Skeletal muscle cell (primary cell): ENCODE measurements around the gene INF2.
"Not testable (repeated sequence)": the region's sequence is repeated elsewhere in the genome, so short reads cannot be mapped to it uniquely, and the experiment has no call there.

Experiments
- DNase-seq: peaks from one replicate; pipeline ENCODE4 v3.0.0-alpha.2; 2010; ENCODE audit warnings: low read depth
- H3K4me3 ChIP-seq: 2 replicates; pipeline ENCODE4 v1.5.1; 2011; ENCODE audit warnings: low read depth, mild to moderate bottlenecking, control low read depth, low read length, moderate library complexity

Gene INF2

DNA sequence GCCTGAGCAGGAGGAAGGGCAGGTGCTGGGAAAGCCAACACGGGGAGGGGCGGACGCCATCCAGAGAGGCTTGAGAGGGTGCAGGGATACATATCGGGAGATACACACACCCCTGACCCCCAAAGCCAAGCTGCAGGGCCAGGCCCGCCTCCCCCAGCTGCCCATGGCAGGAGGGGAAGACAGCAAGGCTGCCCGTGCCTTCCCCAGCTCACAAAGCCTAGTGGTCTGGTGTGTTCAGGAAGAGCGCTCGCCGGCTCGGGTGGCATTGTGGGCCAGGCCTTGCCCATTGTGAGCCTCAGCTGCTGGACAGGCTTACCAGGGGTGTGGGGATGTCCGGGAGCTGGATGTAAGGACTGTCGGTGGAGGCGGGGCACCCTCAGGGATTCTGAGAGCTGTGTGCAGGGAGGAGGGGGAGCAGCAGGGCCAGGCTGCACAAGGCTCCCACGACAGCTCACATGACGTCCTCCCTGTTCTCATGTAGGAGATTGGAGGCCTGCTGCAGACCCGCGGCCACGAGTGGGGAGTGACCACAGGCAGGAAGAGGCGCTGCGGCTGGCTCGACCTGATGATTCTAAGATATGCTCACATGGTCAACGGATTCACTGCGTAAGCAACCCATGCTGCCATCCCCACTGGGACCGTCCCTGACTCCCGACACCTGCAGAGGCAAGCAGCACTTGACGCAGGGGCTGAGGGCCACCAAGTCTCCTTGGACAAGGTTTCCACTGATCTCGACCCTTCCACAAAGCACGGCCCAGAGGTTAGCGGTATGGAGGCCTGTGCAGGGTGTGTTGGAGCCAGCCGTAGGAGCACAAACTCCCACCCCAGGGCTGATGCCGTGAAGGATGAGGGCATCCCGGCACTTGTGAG lies 53.4 kb downstream of the INF2 start:
- no peak for DNase-seq
- no peak overlapping the region for H3K4me3 ChIP-seq

DNA sequence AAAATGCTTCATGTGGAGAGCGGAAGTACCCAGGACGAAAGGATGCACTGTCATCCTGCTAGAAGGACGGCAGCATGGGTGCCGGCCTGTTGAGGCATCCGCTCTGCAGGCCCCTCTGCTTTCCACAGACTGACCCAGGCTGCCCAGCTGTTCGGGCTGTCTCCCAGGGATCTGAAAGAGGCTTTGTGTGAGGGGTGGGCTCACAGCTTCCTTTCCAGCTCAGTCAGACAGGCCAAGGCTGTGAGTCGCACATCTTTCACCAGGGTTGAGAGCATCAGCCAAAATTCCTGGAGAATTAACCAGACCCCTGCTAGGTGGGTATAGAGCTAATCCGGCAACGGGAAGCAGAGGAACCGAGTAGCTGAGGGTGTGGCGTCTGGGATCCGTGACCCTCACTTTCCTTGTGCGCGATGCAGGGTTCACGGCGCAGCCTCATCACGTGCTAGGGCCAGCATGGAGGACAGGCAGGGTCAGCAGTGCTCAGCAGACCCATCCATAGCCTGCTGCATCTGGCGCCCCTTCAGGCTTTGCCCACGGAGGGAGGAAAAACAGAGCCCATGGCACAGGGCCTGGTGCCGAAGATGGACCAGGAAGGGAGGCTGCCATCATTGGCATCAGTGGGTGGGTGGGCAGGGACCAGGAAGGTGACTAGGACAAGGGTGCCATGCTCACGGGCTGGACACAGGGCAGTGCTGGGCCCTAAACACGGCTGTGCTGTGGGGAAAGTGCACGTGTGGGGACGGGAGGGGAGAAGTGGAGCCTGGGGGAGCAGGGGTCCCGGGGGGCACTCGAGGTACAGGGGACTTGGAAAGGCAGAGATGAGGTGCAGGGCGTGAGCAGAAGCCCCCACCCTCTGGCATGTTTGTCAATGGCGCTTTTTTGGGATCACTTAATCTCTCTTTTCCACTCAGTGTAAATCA lies 54.3 kb downstream of the INF2 start:
- DNase-seq, result no peak
- no peak overlapping the region for H3K4me3 ChIP-seq

DNA sequence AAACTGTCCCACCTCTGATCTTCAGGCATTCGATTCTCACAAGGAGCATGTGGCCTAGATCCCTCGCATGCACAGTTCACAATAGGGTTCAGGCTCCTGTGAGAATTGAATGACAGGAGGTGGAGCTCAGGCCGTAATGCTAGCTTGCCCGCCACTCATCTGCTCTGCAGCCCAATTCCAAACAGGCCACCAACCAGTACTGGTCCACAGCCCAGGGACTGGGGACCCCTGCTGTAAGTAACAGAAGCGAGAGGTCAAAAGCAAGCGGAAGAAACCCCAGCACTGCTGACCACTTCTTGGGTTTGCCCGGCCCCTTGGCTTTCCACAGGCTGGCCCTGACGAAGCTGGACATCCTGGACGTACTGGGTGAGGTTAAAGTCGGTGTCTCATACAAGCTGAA lies 55.1 kb downstream of the INF2 start:
- no peak for DNase-seq
- no peak overlapping the region for H3K4me3 ChIP-seq

DNA sequence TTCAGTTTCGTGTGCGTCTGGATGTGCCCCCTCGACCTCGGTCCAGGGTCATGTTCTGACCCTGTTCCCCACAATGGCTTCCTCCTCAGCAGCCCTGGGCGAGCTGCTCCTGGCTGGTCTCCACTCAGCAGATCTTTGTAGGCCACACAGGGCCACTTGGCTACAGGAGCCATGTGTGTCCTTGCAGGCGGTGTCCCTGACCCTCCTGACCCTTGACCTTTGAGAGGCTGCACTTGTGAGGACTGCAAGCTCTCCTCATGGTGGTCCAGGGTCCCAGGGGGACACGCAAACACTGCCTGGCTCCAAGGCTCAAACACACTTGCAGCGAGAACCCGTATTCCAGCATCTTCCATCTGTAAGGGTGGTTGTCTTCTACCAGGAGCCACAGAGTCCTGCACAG lies 56.0 kb downstream of the INF2 start:
- no peak for DNase-seq
- H3K4me3 ChIP-seq, result no peak overlapping the region

DNA sequence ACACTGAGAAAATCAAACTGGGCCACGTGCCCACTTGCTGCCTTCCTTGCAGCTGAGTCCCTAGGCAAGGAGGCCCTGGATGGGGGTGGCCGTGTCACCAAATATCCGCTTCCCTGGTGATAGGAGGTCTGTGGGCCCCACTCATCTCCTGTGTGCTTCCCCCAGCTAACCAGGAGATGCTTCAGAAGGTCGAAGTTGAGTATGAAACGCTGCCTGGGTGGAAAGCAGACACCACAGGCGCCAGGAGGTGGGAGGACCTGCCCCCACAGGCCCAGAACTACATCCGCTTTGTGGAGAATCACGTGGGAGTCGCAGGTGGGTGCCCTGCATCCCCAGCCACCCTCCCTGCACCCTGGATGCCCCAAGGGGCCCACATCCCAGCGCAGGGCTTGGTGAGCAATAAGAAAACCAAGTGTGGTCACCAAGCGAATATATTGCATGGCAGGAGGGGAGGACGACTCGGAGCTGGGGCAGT lies 56.7 kb downstream of the INF2 start:
- no peak overlapping the region for H3K4me3 ChIP-seq
- DNase-seq, result no peak

DNA sequence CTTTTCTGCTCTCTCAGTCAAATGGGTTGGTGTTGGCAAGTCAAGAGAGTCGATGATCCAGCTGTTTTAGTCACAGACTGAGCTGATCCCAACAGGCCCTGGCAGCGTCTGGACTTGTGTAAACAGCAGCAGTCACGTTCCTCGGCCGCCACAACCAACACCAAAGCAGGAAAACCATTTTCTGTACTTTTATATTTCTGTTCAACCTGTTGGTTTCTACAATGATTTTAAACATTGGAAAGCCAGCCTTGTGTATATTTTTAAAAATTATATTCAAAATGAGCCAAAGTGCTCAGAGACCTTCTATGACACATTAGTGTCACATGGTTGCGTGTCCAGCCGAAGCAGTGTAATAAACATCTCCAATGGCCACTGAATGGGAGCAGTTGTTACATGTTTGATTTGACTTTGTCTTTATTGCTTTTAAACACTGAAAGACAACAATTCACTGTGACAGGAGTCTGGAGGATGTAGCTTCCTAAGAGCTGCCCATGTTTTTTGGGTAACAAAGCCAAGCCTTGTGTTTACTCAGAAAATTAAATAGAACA lies 57.6 kb downstream of the INF2 start:
- H3K4me3 ChIP-seq, result no peak overlapping the region
- DNase-seq, result no peak

DNA sequence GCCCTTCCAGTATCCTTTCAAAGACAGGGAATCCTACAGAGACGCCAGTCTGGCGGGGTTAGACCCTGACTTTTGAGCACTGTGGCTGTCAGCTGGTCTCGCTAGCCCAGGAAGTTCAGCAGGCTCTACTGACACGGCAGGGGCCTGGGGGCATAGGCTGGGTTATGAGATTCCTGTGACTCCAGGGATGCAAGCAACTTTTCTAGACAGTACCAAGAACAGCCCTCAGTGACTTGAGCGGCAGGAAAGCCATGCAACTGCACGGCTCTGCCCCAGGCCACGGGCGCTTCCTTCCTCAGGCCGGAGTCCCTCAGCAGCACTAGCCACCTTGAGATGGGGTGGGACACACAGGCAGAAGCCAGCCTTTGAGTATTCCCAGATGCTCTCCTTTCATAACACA lies 58.5 kb downstream of the INF2 start:
- no peak overlapping the region for H3K4me3 ChIP-seq
- no peak for DNase-seq

DNA sequence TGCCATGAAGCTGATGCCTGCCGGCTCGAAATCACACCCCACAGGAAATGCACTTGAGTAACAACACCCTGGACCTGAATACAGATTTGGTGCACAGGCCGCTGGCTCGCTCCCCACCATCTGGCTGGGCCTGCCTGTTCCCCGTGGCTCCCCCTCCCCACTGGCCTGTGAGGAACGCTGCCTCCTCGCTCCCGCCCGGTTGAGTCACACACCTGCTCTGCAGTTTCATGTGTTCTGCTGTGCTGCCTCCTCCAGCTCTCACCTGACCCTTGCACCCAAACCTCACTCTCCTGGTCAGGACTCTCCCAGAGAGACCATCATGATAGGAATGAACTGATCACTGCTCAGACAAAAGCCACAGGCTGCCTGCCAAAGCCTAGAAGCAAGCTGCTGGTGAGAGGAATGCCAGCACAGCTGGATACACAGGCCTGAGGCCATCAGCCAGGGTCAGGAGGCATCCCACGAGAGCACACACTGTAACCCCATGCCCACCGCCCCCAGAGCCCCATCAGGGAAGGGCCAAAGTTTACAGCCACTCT lies 59.8 kb downstream of the INF2 start:
- DNase-seq, result peak; percentile 21
- H3K4me3 ChIP-seq, result no peak overlapping the region

DNA sequence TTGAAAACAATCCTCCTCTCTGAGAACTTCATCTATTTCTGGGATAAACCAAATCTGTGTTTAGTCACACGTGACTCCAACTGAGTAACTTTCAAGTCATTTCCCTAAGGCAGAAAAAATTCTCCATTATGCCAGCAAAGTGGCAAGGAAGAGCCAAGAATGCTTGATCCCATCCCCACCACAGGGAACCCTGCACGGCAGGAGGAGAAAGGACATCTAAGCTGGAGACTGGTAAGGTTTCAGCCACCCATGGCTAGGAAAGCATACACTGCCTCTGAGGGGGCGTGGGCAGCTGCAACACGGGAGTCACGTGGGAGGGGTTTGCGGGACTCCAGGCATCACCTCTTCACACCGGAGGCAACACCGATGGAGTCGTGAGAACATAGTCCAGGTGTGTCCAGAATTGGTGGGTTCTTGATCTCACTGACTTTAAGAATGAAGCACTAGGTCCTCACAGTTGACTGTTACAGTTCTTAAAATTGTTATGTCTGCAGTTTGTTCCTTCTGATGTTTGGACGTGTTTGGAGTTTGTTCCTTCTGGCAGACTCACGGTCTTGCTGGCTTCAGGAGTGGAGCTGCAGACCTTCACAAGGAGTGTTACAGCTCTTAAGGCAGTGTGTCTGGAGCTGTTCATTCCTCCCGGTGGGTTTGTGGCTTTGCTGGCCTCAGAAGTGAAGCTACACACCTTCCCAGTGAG lies 60.8 kb downstream of the INF2 start:
- no peak for DNase-seq

DNA sequence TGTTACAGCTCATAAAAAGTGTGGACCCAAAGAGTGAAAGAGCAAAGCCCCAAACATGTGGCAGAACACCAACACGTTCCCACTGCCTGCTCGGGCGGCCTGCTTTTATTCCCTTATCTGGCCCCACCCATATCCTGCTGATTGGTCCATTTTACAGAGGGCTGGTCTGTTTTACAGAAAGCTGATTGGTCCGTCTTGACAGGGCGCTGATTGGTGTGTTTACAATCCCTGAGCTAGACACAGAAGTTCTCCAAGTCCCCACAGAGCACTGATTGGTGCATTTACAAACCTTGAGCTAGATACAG lies 61.3 kb downstream of the INF2 start:
- not testable (repeated sequence) for DNase-seq, H3K4me3 ChIP-seq

More for the DNA sequence above, 60.8 kb downstream of the INF2 start:
- H3K4me3 ChIP-seq, result no peak overlapping the region

DNA sequence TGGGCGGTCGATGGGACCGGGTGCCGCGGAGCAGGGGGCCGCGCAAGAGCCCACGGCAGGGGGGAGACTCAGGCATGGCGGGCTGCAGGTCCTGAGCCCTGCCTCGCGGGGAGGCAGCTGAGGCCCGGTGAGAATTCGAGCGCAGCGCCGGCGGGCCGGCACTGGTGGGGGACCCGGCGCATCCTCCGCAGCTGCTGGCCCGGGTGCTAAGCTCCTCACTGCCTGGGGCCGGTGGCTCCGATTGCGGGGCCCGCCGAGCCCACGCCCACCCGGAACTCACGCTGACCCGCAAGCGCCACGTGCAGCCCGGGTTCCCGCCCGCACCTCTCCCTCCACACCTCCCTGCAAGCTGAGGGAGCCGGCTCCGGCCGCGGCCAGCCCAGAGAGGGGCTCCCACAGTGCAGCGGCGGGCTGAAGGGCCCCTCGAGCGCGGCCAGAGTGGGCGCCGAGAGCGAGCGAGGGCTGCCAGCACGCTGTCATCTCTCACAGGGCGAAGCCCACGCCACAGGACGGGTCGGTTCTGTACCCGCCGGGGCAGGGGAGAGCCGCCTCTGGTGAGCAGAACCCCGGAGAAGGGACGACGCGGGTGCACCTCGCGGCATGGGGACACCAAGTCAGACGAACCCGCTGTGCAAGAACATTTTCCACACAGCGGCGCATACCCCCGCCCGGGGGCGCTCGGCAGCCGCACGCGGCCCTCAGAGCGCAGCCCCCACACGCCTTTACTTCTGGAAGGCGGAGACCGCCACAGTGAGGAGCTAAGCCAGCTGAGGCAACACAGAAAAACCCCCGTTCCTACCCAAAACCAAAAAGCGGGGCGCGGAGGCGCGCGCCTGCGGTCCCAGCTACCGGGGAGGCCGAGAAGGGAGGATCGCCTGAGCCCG lies 62.4 kb downstream of the INF2 start:
- H3K4me3 ChIP-seq, result peak overlapping the region; percentile 94
- no peak for DNase-seq

DNA sequence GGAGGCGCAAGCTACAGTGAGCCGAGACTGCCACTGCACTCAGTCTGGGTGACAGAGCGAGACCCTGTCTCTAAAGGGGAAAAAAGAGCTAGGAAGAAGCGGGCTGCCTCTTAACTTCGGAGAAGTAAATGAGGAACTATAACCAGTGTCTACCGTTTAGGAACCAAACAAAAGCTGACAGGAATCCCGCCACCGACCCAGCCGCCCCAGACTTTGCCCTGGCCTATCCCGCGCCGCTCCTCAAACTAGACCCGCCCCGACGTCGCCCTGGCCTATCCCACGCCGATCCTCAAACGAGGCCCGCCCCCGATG lies 63.0 kb downstream of the INF2 start:
- no peak for DNase-seq
- peak overlapping the region; percentile 94 for H3K4me3 ChIP-seq

DNA sequence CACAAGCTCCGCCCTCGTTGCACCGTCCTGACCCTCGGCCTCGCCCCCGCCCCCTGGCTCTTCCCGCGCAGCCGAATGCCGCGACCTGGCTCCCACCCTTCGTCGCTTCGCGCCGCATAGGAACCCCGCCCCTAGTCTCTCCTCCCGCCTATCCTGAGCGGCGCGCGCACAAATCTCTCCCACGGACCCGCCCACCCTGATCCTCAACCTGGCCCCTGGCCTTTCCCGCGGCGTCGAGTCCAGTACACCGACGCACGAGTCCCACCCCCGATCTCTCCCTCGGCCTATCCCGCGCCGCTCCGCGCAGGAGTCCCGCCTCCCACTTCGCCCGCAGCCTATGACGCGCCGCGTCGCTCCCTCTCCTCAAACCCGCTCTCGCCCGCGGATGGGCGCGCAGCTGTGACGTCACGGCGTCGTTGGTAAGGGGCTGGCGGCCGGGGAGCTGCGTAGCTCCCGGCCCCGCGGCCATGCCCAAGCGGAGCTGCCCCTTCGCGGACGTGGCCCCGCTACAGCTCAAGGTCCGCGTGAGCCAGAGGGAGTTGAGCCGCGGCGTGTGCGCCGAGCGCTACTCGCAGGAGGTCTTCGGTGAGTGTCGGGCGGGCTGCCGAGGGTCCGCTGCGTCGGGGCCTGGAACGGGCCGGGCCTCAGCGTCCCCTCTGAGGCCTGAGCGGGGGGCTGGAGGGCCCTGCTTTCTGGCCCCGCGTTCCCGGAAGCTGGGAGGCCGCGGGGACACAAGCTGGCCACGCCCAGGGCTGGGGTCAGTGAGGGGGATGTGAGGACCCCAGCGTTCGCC lies 63.5 kb downstream of the INF2 start, which contains the start of gene SIVA1:
Gene SIVA1, plus strand, starts transcription at position 413 of the 793 bp plus-strand sequence. Its CDS starts 55 bp downstream, at position 468.
- peak; percentile 97 for DNase-seq
- peak within 1 kb of the TSS; percentile 94 for H3K4me3 ChIP-seq

DNA sequence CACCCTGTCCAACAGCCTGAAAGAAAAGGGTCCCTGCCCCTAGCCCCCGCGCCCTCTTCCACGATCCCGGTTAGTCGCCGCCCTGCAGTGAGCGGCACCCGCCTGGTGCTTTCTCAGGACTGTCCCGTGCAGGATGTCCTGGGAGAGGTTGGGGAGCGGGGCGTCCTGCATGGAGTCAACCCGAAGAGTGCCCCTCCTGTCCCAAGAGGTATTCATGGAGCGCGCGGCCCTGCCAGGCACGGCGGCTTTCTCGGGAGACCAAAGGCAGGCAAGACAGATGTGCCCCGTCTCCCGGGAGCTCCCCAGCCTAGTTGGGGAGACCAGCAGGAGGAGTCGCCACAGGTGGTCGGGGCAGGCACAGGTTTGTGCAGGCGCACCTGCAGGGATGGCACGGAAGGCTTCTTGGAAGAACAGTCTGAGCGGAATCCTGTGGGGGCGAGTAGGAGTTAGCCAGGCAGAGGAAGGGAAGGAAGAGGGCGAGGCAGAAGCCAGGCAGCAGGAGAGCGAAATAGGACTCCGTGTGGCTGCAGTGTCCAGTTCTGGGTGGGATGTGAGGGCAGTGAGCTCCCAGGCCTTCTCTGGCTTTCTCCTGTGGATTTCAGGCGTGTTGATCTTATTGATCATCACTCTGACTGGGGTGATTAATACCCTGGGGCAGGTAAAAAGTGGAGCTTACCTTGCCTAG lies 64.3 kb downstream of the INF2 start:
- DNase-seq, result no peak
- H3K4me3 ChIP-seq, result peak overlapping the region; percentile 94

DNA sequence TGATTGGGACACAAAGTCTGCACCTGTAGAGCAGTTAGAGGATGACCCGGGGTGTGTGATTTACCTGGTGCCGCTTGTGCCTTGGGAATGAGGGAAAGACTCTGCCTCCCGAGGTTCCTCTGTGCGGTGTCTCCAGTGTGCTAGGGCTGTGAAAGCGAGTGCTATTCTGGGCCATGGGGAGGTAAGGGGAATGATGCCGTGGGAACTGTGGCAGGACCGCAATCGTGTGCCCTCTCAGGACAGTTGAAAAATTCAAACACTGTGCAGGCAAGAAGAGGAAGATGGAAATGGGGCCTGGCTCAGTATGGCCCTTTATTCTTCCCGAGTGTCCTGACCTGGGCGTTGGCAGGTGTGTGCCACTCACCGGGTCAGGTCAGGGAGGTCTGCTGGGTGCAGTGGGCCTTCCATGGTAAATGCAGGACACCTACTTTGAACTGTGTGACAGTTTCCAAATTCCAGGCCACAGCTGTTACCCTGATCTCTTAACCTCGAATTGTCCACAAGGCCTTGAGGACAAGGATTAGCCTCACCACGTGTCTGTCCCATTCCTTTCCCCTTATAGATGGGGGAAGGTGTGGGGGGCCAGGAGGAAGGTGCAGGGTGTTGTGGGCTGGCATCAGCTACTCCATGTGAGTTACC lies 64.9 kb downstream of the INF2 start:
- no peak for DNase-seq
- H3K4me3 ChIP-seq, result peak overlapping the region; percentile 94

DNA sequence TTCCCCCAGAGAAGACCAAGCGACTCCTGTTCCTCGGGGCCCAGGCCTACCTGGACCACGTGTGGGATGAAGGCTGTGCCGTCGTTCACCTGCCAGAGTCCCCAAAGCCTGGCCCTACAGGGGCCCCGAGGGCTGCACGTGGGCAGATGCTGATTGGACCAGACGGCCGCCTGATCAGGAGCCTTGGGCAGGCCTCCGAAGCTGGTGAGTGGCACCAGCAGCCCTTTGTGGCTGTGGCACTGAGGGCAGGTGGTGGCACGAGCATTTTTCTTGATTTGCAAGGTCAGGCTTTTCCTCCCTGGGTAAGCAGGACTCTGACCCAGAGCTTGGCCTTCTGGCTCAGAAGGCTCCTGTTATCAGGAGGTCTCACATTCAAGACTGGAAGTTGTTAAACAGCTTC lies 66.2 kb downstream of the INF2 start:
- no peak overlapping the region for H3K4me3 ChIP-seq
- DNase-seq, result no peak
